Upper lobe of left lung (tissue), 6 donors: ENCODE measurements around the gene OR4C5. TPM values are rescaled to one million over a fixed set of nuclear protein-coding genes. Genes with fewer than 3 reads are reported as not detected.
"Not testable (repeated sequence)": the region's sequence is repeated elsewhere in the genome, so short reads cannot be mapped to it uniquely, and the experiment has no call there.

ENCODE experiments used
- ATAC-seq, 2 donors: fragments of 200-7000 bp; cut with Tn5 transposase; one replicate each; pipeline ENCODE4 v1.9.1; 2022; ENCODE audit warnings: mild to moderate bottlenecking in 2 of 2, moderate library complexity in 2 of 2; ENCODE audit not compliant: low FRiP score in 2 of 2
- DNase-seq, 2 donors: peaks; one replicate each; pipeline ENCODE4 v3.0.0-alpha.2; 2019 to 2020
- H3K27ac ChIP-seq, 4 donors: fragments of 200-600 bp; sonication (generic); one replicate each; pipeline ENCODE4 v1.5.1; 2016 to 2019
- H3K27me3 ChIP-seq, 4 donors: fragments of 200-600 bp; sonication (generic); one replicate each; pipeline ENCODE4 v1.5.1; 2017 to 2019
- H3K36me3 ChIP-seq, 4 donors: fragments of 200-600 bp; sonication (generic); one replicate each; pipeline ENCODE4 v1.5.1; 2016 to 2019
- H3K4me1 ChIP-seq, 4 donors: fragments of 200-600 bp; sonication (generic); one replicate each; pipeline ENCODE4 v1.5.1; 2018 to 2019
- H3K4me3 ChIP-seq, 4 donors: fragments of 200-600 bp; sonication (generic); one replicate each; pipeline ENCODE4 v1.5.1; 2017 to 2019; ENCODE audit warnings: mild to moderate bottlenecking in 2 of 4, moderate library complexity in 1 of 4
- H3K9me3 ChIP-seq, 4 donors: fragments of 200-600 bp; sonication (generic); one replicate each; pipeline ENCODE4 v1.5.1; 2018 to 2019
- EP300 ChIP-seq, 4 donors: sonication (generic); formaldehyde crosslinking; IDR thresholded peaks; one replicate each; pipeline ENCODE4 v1.5.1; 2017; ENCODE audit warnings: antibody characterized with exemption in 4 of 4, control low read depth in 2 of 4
- POLR2A ChIP-seq, 4 donors: fragments of 450-650 bp; IDR thresholded peaks; one replicate each; pipeline ENCODE4 v1.5.1; 2016 to 2017; ENCODE audit warnings: antibody characterized with exemption in 4 of 4, mild to moderate bottlenecking in 2 of 4
- POLR2AphosphoS5 ChIP-seq, 2 donors: sonication (generic); formaldehyde crosslinking; IDR thresholded peaks; one replicate each; pipeline ENCODE4 v1.5.1; 2017; ENCODE audit warnings: antibody characterized with exemption in 2 of 2
- WGBS, 2 donors: methylation state at CpG; one replicate each; pipeline ENCODE4 v1.1.5; 2017 to 2018; 5-methylcytosine and 5-hydroxymethylcytosine counted together
- total RNA-seq, 6 donors: library from RNA; depleted of rRNA in 4 of 6; stranded (reverse); fragments of >200 nt in 4 of 6; gene quantifications; one replicate each; pipeline versions ENCODE4 v1.1.0 to v1.2.1, GENCODE V29; 2016 to 2021
- TF ChIP-seq, protein P1 (sequence below), 6 experiments: fragments of 450-650 bp in 4 of 6; fragments of 200-600 bp in 2 of 6; sonication (generic) in 2 of 6; IDR thresholded peaks; one replicate each; pipeline ENCODE4 v1.5.1; 2016 to 2019; ENCODE audit warnings: antibody characterized with exemption in 6 of 6
- donor health status: DM: no; HTN: no; CAD: no; lungs with moderate emphysema.
- donor health status: DM: no; HTN: yes; CAD: no; lungs with severe emphysema.

OR4C5 gene
- total RNA-seq = not detected

GRCh38 chr11:48366365-48366764, at the start of gene OR4C5:
Gene OR4C5 (minus strand): TSS chr11:48366465. CDS start chr11:48366465, 0 bp downstream.
- 84 to 88% methylated on average over 2 of the region's 2 CpGs for WGBS, 2 donors
- no peaks in the 10 kb centered on the region for H3K36me3 ChIP-seq
- ATAC-seq = no peak

DNA sequence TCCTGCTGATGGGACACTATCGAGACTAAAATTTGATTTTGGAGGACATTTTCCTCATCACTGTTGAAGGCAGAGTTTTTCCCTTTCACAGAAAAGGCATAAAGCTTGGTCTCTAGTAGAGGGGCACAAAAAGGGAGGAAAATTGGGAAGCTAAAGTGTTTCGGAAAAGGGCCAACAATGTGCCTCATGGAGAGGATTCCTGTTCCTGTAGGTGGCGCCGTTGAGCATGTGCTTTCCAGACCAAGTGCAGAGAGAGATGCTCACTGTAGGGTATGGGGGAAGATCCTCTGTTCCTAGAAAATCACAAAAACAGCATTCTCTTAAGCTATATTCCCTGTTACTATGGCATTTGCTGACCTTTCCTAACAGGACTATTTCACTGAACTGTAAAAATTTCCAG, 18.4 kb upstream of the OR4C5 start:
- Histone ChIP-seq H3K27me3 (no peaks in the 10 kb centered on the region), H3K27ac (no peak overlapping the region), H3K4me1 (no peaks in the 10 kb centered on the region), H3K36me3 (no peaks in the 10 kb centered on the region), H3K9me3 (peaks cover 5 to 53% (median 22%) of the 10 kb centered on the region in 4 donors), H3K4me3 (no peak overlapping the region)
- DNase-seq (no peak), ATAC-seq (no peak)
- TF ChIP-seq POLR2A (IDR thresholded peaks at IDR 0.05) (no peak), EP300 (IDR thresholded peaks at IDR 0.05) (no peak), POLR2AphosphoS5 (IDR thresholded peaks at IDR 0.05) (no peak)
- TF ChIP-seq, protein P1, sequence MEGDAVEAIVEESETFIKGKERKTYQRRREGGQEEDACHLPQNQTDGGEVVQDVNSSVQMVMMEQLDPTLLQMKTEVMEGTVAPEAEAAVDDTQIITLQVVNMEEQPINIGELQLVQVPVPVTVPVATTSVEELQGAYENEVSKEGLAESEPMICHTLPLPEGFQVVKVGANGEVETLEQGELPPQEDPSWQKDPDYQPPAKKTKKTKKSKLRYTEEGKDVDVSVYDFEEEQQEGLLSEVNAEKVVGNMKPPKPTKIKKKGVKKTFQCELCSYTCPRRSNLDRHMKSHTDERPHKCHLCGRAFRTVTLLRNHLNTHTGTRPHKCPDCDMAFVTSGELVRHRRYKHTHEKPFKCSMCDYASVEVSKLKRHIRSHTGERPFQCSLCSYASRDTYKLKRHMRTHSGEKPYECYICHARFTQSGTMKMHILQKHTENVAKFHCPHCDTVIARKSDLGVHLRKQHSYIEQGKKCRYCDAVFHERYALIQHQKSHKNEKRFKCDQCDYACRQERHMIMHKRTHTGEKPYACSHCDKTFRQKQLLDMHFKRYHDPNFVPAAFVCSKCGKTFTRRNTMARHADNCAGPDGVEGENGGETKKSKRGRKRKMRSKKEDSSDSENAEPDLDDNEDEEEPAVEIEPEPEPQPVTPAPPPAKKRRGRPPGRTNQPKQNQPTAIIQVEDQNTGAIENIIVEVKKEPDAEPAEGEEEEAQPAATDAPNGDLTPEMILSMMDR (IDR thresholded peaks at IDR 0.05) = no peak
- 48 to 63% methylated on average over 4 of the region's 4 CpGs for WGBS, 2 donors

More at GRCh38 chr11:48366365-48366764, at the start of gene OR4C5:
- Histone ChIP-seq H3K4me3 (no peak within 1 kb of the TSS), H3K27ac (no peak within 1 kb of the TSS), H3K27me3 (no peaks in the 10 kb centered on the region), H3K9me3 (no peaks in the 10 kb centered on the region), H3K4me1 (no peaks in the 10 kb centered on the region)
- no peak for TF ChIP-seq POLR2AphosphoS5 (IDR thresholded peaks at IDR 0.05)
- TF ChIP-seq EP300 (IDR thresholded peaks at IDR 0.05) = no peak
- no peak for TF ChIP-seq POLR2A (IDR thresholded peaks at IDR 0.05)
- TF ChIP-seq, protein P1 (IDR thresholded peaks at IDR 0.05) = no peak
- no peak for DNase-seq

DNA sequence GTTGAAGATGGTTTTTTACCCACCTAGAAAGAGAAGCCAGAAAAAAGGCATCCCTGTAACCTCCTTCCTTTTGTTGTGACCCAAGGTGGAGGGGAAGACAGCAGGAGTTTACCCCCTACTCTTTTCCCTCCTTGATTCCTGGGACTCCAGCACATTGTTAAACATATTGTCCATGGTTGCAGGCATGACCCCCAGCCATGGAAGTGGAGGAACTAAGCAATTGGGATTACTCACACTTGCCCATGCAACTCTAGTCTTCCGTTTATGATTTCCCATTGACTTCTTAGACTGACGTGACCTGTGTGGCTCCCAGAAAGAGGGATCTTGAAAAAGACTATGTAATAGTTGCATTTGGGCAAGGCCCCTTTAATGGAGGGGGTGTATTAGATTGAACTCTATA, 17.9 kb upstream of the OR4C5 start:
- DNase-seq, ATAC-seq, H3K4me1 ChIP-seq, H3K36me3 ChIP-seq, H3K4me3 ChIP-seq, H3K27me3 ChIP-seq, H3K27ac ChIP-seq: not testable (repeated sequence)
- WGBS, 2 donors = 71 to 81% methylated on average over 2 of the region's 2 CpGs
- peaks cover 5 to 58% (median 24%) of the 10 kb centered on the region in 4 donors for H3K9me3 ChIP-seq

GRCh38 chr11:48361289-48361688, 5.0 kb downstream of the OR4C5 start:
- not testable (repeated sequence) for H3K9me3 ChIP-seq, DNase-seq, H3K27ac ChIP-seq, H3K27me3 ChIP-seq, H3K4me3 ChIP-seq, ATAC-seq, H3K36me3 ChIP-seq, H3K4me1 ChIP-seq
- 44 to 60% methylated on average over 2 of the region's 2 CpGs for WGBS, 2 donors

DNA sequence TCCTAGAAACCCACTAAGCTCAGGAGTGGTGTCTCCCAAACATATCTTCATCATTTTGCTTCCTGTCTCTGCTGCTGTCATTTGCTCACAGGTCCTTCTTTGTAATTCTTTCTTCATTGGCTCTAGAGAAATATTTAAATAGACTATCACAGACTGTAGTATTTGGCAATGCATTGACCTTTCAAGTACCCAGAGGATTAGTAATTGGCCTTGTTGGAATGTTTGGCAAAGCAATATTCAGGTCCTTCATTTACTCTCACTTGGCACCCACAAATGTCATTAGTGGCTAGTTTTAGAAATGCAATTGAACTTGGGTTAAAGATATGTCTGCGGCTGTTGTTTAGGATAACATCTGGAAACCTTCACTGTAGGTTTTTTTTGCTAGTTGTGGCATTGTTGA, 11.6 kb downstream of the OR4C5 start:
- Histone ChIP-seq H3K27ac (no peak overlapping the region), H3K4me1 (no peaks in the 10 kb centered on the region), H3K36me3 (no peaks in the 10 kb centered on the region), H3K4me3 (no peak overlapping the region), H3K27me3 (no peaks in the 10 kb centered on the region), H3K9me3 (peaks cover 0 to 6% (median 0%) of the 10 kb centered on the region in 4 donors)
- TF ChIP-seq, protein P1 (IDR thresholded peaks at IDR 0.05) = no peak
- TF ChIP-seq POLR2A (IDR thresholded peaks at IDR 0.05) = no peak
- DNase-seq = no peak
- 78 to 96% methylated on average over 1 of the region's 1 CpG for WGBS, 2 donors
- no peak for ATAC-seq

- no peak for ATAC-seq
- DNase-seq = no peak
- H3K36me3 ChIP-seq = no peaks in the 10 kb centered on the region
- no peaks in the 10 kb centered on the region for H3K4me1 ChIP-seq
- TF ChIP-seq EP300 (IDR thresholded peaks at IDR 0.05) = no peak
- no peak for TF ChIP-seq POLR2A (IDR thresholded peaks at IDR 0.05)
- TF ChIP-seq, protein P1 (IDR thresholded peaks at IDR 0.05) = no peak
- TF ChIP-seq POLR2AphosphoS5 (IDR thresholded peaks at IDR 0.05) = no peak
- no peak overlapping the region for H3K4me3 ChIP-seq
- H3K27ac ChIP-seq = no peak overlapping the region
- H3K9me3 ChIP-seq = peaks cover 0 to 6% (median 0%) of the 10 kb centered on the region in 4 donors
- 94 to 95% methylated on average over 4 of the region's 4 CpGs for WGBS, 2 donors
- no peaks in the 10 kb centered on the region for H3K27me3 ChIP-seq
Measured at GRCh38 chr11:48354013-48354412, 12.3 kb downstream of the OR4C5 start.

GRCh38 chr11:48346286-48346685, 20.0 kb downstream of the OR4C5 start:
- H3K27me3 ChIP-seq, H3K4me3 ChIP-seq, ATAC-seq, H3K36me3 ChIP-seq, H3K4me1 ChIP-seq, H3K27ac ChIP-seq: not testable (repeated sequence)
- DNase-seq = peak in 1 of 2 donors; percentile 11
- 75 to 85% methylated on average over 2 to 5 of the region's 5 CpGs for WGBS, 2 donors
- H3K9me3 ChIP-seq = peaks cover 0 to 11% (median 2%) of the 10 kb centered on the region in 4 donors

- not testable (repeated sequence) for H3K9me3 ChIP-seq, H3K4me1 ChIP-seq, DNase-seq, H3K27ac ChIP-seq, H3K4me3 ChIP-seq, H3K27me3 ChIP-seq, H3K36me3 ChIP-seq, ATAC-seq
- WGBS, 2 donors = 61 to 63% methylated on average over 2 of the region's 2 CpGs
Measured at GRCh38 chr11:48342505-48342904, 23.8 kb downstream of the OR4C5 start.
